GM21515 (cell line): ENCODE results near the gene P2RY8.
"Not testable (repeated sequence)": the region's sequence is repeated elsewhere in the genome, so short reads cannot be mapped to it uniquely, and the experiment has no call there.

Experiments used
- ATAC-seq: cut with Tn5 transposase; IDR thresholded peaks from one replicate; pipeline ENCODE4 v1.9.1; 2021; ENCODE audit not compliant: unreplicated experiment

Gene P2RY8

DNA sequence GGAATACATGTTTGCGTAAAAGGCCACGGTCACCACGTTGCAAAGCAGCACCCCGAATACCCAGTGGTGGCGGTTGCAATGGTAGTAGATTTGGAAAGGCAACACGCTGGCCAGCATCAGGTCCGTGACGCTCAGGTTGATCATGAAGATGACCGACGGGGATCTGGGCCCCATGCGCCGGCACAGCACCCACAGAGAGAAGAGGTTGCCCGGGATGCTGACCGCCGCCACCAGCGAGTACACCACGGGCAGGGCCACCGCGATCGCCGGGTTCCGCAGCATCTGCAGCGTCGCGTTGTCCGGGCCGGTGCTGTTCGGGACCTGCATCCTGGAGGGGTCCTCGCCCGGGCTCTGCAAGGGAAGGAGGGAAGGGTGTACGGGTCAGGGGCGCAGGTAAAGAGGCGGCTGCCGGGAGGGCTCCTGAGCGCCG lies 70.7 kb downstream of the P2RY8 start:
- no peak for ATAC-seq

DNA sequence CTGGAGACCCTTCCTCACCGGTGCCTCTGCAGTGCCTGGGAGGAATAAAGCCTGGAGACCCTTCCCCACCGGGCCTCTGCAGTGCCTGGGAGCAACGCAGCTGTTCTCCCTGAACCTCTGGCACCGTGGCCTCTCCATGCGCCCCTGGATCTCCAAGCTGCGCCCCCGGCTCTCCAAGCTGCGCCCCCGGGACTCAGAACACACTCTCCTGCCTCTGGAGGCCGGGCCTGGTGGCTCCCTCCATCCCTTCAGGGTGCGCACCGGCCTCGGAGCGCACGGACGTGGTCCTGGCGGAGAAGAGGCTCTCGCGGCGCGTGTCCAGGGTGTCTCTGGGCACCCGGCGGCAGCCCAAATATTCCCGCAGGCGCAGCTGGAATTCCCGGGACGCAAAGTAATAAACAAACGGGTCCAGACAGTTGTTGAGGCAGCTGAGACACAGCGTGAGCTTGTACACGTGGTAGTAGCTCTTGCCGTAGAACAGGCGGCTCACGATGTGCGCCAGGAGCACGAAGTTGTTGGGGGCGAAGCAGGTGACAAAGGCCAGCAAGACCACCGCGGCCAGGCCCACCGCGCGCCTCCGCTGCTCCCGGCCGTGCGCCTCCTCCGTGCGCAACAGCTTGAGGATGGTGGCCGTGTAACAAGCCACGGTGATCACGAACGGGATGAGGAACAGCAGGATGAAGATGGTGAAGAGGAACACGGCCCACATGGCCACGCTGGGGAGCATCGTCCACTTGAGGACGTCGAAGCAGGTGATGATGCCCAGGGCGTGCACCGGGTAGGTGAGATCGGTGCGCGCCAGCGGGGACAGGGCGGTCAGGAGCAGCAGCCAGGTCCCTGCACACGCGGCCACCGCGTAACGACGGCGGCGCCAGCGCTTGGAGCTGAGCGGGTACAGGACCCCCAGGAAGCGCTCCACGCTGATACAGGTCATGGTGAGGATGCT lies 71.4 kb downstream of the P2RY8 start:
- no peak for ATAC-seq

DNA sequence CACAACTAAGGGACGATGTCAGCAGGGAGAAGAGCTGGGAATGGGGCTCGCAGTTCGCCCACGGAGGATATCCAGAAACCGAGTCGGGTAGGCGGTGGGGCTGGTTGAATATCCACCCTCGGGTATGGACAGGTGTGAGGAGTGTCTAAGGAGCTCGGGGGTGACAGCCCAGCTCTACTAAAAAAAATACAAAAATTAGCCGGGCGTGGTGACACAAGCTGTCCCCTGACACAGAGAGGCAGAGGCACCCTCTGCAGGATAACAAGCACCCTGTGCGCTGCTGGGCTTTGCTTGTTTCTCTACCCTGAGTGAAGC lies 72.1 kb downstream of the P2RY8 start:
- ATAC-seq: no peak

DNA sequence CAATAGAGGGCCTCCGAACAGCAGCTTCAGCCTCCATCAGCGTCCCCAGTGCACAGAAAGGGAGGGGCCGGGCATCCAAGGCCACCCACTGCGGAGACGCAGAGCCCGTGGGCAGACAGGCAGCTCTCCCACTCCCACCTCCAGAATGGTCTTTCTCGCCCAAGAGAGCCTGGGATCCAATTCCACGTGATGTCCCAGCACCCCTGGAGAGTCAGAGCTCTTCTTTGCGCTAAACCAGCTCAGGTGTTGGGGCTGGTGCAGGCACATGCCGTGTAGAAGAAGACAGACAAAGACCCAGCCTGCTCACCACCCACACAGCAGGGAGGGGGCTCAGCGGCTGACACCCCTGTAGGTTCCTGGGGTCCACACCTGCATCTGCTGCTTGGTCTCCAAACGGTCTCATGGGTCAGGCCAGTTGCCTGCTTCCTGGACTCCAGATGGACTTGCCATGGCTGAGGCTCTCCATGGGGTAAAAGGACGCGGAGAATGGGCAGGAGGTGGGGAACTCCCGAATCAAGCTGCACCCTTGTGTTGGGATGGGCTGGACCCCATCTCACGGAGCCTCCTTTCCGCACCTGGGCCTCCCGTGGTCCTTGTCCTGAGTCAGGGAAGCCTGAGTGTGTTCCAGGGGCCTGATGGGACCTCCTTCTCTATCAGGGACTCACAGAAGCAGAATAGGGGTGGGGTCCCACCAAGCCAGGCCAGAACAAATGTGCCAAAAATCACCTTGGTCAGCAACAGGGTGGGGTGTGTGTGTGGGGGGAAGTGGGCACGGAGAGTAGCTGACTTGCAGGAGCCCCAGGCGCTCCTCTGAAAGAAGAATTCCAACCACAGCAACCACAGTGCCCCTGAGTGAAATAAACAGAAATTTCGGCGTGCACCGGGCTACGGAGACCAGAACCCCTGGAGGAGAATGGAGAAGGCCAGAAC lies 72.7 kb downstream of the P2RY8 start:
- no peak for ATAC-seq

DNA sequence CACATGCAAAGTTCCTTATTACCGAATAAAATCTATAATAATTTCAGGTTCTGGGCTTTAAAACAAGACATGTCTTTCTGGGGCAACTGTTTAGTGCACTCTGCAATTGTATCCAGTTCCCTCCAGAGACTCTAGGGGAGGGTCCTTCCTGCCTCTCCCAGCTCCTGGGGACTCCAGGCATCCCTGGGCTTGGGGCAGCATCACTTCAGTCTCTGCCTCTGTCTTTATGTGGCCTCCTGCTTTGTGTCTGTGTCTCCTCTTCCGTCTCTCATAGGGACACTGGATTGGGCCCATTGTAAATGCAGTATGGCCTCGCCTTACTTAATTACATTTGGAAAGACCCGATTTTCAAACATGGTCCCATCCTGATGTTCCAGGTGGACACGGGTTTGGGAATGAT lies 73.4 kb downstream of the P2RY8 start:
- ATAC-seq: no peak

DNA sequence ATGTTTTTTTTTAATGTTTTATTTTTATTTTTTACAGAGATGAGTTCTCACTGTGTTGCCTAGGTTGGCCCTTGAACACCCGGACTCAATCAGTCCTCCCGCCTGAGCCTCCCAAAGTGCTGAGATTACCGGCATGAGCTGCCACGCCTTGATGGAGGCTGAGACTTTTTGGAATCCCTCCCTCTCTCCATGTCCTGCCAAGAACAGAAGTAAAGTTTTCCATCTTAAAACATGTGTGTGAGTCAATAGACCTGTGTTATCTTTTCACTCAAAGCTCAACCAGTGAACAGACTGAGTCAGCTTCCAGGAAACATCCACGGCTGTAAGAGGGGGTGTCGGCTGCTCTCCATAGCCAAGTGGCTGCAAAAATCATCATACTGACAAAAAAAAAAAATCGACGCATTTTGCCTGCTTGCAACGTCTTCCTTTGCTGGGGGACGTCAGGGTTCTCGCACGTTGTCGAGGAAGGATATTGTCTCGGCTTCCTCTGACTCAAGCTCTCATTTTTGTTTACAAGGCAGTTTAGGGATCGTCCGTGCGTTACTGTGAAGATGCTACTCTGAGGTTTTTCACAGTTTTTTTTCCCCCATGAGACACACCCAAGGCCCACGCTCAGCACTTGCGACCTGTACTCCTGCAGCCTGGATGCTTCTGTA lies 74.3 kb downstream of the P2RY8 start:
- ATAC-seq: no peak

DNA sequence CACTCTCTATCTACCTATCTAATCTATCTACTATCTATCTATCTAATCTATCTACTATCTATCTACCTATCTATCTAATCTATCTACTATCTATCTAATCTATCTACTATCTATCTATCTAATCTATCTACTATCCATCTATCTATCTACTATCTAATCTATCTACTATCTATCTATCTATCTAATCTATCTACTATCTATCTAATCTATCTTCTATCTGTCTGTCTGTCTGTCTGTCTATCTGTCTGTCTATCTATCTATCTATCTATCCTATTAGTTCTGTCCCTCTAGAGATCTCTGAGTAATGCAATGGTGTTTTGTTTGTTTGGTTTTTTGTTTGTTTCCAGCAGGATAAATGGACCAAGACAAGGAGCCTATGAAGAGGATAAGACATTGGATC lies 74.9 kb downstream of the P2RY8 start:
- no peak for ATAC-seq

DNA sequence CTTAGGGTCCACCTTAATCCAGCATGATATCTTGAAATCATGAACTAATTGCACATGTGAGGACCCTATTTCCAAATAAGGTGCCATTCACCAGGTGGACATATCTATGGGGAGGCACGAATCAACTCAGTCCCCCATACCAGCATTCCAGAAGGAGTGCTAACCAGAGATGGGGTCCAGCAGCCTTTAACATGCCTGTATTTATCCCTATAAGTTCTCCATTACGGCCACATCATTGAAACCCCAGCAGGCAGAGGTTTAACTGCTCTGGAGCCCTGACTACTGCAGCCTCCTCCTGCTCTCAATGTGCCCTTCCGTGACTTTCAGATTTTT lies 81.1 kb downstream of the P2RY8 start:
- no peak for ATAC-seq

DNA sequence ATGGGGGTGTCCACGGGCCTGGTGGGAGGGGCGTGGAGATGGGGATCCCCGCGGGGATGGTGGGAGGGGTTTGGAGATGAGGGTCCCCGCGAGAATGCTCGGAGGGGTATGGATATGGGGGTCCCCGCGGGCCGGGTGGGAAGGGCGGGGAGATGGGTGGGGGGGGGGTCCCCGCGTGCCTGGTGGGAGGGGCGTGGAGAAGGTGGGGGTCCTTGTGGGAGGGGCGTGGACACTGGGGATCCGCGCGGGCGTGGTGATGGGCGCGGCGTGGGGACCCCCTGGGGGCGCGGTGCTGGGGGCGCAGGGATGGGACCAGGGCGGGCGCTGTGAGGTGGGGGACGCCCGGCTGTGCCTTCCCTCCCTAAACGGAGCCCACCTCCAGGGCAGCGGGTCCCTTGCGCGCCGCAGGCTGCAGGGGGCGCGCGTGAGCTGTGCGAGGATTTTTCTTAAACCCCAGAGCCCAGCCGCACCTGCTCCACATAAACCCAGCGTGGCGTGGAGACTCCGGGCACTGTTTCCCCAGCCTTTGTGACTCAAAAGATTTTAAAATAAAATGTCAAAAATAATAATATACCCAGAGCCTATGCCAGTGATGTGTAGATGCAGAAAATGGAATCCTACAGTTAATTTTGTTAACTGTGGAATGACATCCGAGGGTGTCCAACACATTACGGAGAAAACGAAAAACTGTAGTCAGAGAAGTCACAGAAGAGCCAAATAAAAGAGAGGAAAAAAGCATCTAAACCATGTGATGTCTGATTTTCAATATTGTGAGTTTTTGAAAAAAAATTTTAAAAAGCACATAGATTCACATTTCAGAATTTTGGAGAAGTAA lies 82.8 kb downstream of the P2RY8 start:
- peak; percentile 40 for ATAC-seq

DNA sequence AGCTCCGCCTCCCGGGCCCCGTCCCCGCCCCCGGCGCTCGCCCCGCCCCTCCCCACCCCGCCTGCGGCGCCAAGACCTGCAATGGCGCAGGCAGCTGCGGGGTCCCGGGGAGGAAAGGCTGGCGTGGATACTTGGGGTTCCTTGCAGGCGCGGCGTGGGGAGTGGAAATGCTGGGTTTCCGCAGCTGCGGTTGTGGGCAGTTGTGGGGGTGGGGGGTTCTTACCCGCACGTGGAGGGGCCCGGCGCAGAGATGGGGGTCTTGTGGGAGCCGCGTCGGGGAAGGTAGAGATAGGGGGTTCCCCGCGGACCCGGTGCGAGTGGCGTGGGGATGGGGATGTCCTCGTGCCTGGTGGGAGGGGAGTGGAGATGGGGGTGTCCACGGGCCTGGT lies 83.6 kb downstream of the P2RY8 start:
- peak; percentile 1 for ATAC-seq

DNA sequence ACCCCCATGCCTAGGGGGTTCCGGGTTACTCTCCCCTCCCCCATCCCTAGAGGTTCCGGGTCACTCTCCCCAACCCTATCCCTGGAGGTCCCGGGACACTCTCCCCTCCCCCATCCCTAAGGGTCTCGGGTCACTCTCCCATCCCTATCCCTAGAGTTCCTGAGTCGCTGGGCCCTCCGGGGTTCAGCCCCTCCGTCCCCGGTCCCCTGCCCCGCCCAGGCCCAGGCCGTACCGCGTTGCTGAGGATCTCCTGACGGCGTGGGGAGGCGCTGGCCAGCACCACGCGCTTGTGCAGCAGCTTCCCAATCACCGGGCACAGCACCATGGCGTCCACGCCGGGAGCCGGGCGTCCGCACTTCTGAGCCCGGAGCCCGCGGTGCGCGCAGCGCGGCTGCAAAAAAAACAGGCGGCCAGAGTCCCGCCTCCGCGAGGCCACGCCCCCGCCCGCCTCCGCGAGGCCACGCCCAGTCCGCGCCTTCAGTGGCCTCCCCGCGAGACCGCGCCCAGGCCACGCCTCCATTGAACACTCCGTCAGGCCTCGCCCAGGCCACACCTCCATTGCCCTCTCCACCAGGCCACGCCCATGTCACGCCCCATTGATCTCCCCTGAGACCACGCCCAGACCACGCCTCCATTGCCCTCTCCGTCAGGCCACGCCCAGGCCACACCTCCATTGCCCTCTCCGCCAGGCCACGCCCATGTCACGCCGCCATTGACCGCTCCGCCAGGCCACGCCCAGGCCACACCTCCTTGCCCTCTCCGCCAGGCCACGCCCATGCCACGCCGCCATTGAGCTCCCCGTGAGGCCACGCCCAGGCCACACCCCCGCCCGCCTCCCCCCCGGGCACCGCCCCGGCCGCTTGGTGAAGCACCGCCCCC lies 84.2 kb downstream of the P2RY8 start, which contains the start of gene ASMTL:
Gene ASMTL (minus strand): TSS at position 394 of the 879 bp plus-strand sequence. CDS start 69 bp downstream, at position 325.
- ATAC-seq: peak; percentile 67

DNA sequence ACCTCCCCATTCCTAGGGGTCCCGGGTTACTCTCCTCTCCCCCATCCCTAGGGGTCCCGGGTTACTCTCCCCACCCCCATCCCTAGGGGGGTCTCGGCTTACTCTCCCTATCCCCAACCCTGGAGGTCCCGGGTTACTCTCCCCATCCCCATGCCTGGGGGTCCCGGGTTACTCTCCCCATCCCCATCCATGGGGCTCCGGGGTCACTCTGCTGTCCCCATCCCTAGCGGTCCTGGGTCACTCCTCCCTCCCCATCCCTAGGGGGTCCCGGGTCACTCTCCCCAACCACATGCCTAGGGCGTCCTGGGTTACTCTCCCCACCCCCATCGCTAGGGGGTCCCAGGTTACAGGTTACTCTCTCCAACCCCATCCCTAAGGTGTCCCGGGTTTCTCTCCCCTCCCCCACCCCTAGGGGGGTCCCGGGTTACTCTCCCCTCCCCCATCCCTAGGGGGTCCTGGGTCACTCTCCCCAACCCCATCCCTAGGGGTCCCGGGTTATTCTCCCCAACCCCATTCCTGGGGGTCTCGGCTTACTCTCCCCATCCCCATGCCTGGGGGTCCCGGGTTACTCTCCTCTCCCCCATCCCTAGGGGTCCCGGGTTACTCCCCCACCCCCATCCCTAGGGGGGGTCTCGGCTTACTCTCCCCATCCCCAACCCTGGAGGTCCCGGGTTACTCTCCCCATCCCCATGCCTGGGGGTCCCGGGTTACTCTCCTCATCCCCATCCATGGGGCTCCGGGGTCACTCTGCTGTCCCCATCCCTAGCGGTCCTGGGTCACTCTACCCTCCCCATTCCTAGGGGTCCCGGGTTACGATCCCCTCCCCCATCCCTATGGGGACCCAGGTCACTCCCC lies 85.1 kb downstream of the P2RY8 start:
- no peak for ATAC-seq

DNA sequence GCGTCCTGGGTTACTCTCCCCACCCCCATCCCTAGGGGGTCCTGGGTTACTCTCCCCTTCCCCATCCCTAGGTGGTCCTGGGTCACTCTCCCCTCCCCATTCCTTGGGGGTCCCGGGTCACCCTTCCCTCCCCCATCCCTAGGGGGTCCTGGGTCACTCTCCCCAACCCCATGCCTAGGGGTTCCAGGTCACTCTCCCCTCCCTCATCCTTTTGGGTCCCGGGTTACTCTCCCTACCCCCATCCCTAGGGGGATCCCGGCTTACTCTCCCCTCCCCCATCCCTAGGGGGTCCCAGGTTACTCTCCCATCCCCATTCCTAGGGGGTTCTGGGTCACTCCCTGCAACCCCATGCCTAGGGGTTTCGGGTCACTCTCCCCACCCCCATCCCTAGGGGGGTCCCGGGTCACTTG lies 85.7 kb downstream of the P2RY8 start:
- no peak for ATAC-seq

DNA sequence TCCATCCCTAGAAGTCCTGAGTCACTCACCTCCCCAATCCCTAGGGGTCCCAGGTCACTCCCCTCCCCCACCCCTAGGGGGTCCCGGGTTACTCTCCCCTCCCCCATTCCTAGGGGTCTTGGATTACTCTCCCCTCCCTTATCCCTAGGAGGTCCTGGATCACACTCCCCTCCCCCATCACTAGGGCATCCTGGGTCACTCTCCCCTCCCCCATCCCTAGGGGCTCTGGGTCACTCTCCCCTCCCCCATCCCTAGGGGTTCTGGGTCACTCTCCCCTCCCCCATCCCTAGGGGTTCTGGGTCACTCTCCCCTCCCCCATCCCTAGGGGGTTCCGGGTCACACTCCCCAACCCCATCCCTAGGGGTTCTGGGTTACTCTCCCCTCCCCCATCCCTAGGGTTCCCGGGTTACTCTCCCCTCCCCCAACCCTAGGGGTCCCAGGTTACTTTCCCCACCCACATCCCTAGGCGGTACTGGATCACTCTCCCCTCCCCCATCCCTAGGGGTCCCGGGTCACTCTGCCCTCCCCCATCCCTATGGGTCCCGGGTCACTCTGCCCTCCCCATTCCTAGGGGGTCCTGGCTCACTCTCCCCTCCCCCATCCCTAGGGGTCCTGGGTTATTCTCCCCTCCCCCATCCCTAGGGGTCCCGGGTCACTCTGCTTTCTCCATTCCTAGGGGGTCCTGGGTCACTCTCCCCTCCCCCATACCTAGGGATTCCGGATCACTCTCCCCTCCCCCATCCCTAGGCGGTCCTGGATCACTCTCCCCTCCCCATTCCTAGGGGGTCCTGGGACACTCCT lies 86.4 kb downstream of the P2RY8 start:
- ATAC-seq: no peak

DNA sequence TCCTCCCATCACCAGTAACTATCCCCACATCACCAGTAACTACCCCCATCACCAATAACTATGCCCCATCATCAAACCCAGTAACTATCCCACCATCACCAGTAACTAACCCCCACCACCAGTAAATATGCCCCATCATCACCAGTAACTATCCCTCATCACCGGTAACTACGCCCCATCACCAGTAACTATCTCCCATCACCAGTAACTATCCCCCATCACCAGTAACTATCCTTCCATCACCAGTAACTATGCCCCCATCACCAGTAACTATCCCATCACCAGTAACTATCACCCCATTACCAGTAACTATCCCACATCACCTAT lies 87.2 kb downstream of the P2RY8 start:
- ATAC-seq: no peak

DNA sequence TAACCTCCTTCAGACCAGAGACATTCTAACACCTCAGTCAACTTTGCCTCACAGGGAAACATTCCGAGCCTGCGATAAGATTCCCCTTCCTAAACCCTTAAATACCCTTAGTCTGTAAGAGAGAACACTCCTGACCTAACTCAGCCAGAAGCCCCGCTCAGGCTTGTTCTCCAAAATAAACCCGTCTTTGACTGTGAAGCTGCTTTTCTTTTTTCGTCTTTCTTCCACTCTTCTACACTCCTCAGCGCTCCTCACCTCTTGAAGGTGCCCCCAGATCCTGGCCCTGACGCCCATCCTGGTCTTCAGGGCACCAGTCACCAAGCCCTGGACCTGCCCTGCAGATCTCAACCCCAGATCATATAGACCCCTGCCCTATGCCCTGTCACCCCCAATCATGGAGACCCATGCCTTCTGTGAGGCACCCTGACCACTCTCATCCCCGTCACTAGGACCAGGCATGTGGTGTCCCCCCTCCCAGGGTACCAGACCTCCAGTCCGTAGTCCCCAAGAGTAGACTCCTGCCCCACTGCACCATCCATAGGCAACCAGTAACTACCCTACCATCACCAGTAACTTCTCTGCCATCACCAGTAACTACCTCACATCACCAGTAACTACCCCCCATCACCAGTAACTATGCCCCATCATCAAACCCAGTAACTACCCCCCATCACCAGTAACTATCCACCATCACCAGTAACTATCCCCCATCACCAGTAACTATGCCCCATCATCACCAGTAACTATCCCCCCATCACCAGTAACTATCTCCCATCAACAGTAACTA lies 87.8 kb downstream of the P2RY8 start:
- no peak for ATAC-seq

DNA sequence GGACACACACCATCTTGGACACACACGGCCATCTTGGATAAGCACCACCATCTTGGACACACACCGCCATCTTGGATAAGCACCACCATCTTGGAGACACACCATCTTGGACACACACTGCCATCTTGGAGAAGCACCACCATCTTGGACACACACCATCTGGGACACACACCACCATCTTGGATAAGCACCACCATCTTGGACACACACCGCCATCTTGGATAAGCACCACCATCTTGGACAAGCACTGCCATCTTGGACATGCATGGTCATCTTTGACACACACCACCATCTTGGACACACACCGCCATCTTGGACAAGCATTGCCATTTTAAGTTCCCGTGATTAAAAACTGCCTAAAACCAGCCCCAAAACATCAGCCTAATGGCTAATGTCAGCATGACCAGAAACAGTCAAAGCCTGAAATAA lies 88.4 kb downstream of the P2RY8 start:
- not testable (repeated sequence) for ATAC-seq
